NOMO-1 treated with DMSO at 0.1 percent for 48 hours (cell line): Measurements from ENCODE around the gene RANBP3.
"Not testable (repeated sequence)": the region's sequence is repeated elsewhere in the genome, so short reads cannot be mapped to it uniquely, and the experiment has no call there.

Experiments used
- DNase-seq: peaks from one replicate; lab custom pipeline; 2025; ENCODE audit not compliant: unreplicated experiment; lab: John Stamatoyannopoulos, UW

The RANBP3 gene

GRCh38 chr19:6006896-6007295 lies 29.0 kb upstream of the RANBP3 start:
- DNase-seq, result no peak

- not testable (repeated sequence) for DNase-seq
These were observed 28.1 kb upstream of the RANBP3 start for GRCh38 chr19:6006070-6006446.

- DNase-seq, result no peak
These were observed 27.6 kb upstream of the RANBP3 start for GRCh38 chr19:6005321-6006069.

- no peak for DNase-seq
These were observed 26.0 kb upstream of the RANBP3 start for GRCh38 chr19:6003976-6004375.

GRCh38 chr19:6002591-6002990 lies 24.7 kb upstream of the RANBP3 start:
- DNase-seq, result no peak

GRCh38 chr19:6000228-6000847 lies 22.4 kb upstream of the RANBP3 start:
- no peak for DNase-seq

GRCh38 chr19:5999693-6000092 lies 21.8 kb upstream of the RANBP3 start:
- DNase-seq, result no peak

- DNase-seq, result no peak
These were observed 19.4 kb upstream of the RANBP3 start for GRCh38 chr19:5997371-5997770.

GRCh38 chr19:5996623-5997320 lies 18.8 kb upstream of the RANBP3 start:
- DNase-seq, result no peak

- DNase-seq, result no peak
These were observed 18.2 kb upstream of the RANBP3 start for GRCh38 chr19:5996102-5996501.

GRCh38 chr19:5995606-5996005 lies 17.7 kb upstream of the RANBP3 start:
- DNase-seq, result no peak

GRCh38 chr19:5994405-5995165 lies 16.6 kb upstream of the RANBP3 start:
- no peak for DNase-seq

GRCh38 chr19:5993648-5994358 lies 15.9 kb upstream of the RANBP3 start:
- no peak for DNase-seq

GRCh38 chr19:5993201-5993600 lies 15.3 kb upstream of the RANBP3 start:
- no peak for DNase-seq

GRCh38 chr19:5992756-5993155 lies 14.8 kb upstream of the RANBP3 start:
- no peak for DNase-seq

GRCh38 chr19:5991244-5991838 lies 13.4 kb upstream of the RANBP3 start:
- no peak for DNase-seq

- DNase-seq, result no peak
These were observed 12.4 kb upstream of the RANBP3 start for GRCh38 chr19:5990289-5990797.

- DNase-seq, result no peak
These were observed 11.6 kb upstream of the RANBP3 start for GRCh38 chr19:5989388-5990074.

- DNase-seq, result no peak
These were observed 10.8 kb upstream of the RANBP3 start for GRCh38 chr19:5988517-5989387.
